ENCODE results near the gene INF2.
"Not testable (repeated sequence)": the region's sequence is repeated elsewhere in the genome, so short reads cannot be mapped to it uniquely, and the experiment has no call there.

INF2 gene

DNA sequence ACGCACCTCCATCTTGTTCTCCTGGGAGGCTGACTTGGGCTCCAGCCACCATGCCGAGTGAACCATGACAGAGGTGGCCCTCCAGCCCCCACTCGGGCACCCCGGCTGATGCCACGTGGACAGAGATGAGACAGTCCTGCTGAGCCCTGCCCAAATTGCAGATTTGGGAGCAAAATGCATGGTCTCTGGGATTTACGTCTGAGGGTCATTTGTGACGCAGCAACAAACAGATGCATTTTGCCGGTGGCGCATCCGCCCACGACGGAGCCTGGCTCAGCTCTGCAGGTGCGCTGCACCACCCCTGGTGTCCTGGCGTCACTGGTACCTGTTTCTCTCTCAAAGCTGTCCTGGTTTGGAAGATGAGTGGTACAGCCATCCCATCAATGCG is 31.1 kb upstream of the INF2 start:
- TF ChIP-seq, protein P1, sequence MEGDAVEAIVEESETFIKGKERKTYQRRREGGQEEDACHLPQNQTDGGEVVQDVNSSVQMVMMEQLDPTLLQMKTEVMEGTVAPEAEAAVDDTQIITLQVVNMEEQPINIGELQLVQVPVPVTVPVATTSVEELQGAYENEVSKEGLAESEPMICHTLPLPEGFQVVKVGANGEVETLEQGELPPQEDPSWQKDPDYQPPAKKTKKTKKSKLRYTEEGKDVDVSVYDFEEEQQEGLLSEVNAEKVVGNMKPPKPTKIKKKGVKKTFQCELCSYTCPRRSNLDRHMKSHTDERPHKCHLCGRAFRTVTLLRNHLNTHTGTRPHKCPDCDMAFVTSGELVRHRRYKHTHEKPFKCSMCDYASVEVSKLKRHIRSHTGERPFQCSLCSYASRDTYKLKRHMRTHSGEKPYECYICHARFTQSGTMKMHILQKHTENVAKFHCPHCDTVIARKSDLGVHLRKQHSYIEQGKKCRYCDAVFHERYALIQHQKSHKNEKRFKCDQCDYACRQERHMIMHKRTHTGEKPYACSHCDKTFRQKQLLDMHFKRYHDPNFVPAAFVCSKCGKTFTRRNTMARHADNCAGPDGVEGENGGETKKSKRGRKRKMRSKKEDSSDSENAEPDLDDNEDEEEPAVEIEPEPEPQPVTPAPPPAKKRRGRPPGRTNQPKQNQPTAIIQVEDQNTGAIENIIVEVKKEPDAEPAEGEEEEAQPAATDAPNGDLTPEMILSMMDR (IDR thresholded peaks at IDR 0.05; ENCODE audit: extremely low read depth, missing control alignments), result no peak
- DNase-seq (ENCODE audit: low spot score), result peak; percentile 59

DNA sequence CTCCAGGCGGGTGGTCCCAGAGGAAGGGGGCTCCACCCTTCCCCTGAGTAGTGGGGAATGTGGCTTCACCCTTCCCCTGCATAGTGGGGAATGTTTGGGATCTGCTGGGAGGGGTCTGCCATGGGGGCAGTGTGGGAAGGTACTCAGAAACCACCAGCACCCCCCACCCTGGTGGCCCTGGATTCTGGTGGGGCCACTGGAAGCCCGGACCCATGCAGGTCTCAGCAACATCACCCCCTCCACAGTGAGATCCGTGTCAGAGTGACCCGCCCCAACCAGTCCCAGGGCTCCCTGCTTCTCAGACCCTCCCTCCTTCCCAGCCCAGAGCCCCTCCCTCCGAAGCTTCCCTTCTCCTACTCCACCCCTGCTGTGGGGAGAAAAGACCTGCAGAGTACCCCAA is 30.3 kb upstream of the INF2 start:
- DNase-seq (ENCODE audit: low spot score), result no peak
- TF ChIP-seq, protein P1 (IDR thresholded peaks at IDR 0.05; ENCODE audit: extremely low read depth, missing control alignments), result no peak

DNA sequence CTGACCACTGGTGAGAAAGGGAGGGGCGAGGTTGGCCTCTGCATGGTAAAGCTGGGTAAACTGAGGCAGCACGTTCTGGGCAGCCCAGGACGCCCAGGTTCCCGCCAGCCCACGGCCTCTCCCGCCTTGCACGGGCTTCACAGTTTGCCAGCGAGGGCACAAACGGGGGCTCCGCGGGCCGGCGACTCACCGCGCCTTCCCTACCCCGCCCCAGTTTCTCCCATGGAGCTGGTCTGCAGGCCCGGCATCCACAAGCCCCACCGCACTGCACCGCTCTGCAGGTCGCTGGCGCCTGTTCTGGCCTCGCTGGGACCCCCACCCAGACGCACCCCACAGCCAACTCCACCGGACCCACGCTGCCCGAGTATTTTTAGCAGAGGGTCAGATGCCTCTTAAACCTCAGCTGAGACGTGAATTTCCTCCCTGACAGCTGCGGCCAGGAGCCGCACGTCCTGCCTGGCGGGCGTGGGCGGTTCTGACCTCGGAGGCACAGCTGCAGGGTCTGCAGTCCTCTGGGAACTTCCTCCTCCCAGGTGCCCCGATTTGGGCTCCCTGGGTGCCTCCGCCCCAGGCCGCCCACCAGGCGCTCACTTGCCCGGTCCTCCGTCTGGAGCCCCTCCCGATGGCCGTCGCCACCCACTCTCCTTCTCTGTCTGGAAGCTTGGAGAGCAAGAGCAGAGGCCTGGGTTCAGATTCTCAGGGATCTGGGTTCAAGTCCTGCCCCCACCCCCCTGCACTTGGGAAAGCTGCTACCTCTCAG is 29.5 kb upstream of the INF2 start:
- TF ChIP-seq, protein P1 (IDR thresholded peaks at IDR 0.05; ENCODE audit: extremely low read depth, missing control alignments), result no peak

DNA sequence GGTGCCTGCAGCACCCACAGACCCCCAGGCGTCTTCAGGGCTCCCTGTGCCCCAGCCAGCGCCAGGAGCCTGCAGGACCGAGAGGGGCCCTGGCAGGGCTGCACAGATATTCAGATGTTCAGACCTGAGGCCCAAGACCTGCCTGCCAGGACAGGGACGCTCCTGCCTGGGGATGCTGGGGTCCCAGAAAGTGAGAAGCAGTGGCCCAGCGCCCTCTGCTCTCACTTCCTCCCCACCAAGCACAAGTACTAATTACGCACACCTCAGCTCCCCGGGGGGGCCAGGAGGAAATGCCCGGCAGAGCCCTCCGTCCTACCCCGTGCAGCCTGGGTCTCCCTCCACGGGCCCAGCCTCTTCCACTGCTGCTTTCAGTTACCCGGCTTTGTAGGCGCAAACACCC is 28.8 kb upstream of the INF2 start:
- TF ChIP-seq, protein P1 (IDR thresholded peaks at IDR 0.05; ENCODE audit: extremely low read depth, missing control alignments), result no peak
- DNase-seq (ENCODE audit: low spot score), result peak; percentile 77

More for the DNA sequence above, 29.5 kb upstream of the INF2 start:
- DNase-seq (ENCODE audit: low spot score), result peak; percentile 75

DNA sequence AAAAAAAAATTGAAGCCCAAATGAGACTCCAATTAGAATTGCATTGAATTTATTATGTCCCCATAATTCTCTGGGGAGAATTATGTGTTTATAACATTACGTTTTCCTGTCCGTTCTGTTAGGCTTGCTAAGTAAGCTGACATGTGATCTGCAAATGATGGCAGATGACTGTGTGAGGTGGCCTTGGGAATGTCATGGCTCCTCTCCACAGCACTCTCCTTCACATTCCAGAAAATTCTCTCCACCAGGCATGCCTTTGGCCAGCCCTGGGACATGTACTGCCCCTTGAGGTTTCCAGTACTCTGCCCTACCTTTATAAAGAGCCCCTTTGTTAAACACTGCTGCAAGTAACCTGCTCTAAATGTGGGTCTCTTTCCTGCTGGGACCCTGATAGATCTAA is 28.3 kb upstream of the INF2 start:
- DNase-seq (ENCODE audit: low spot score), result no peak
- TF ChIP-seq, protein P1 (IDR thresholded peaks at IDR 0.05; ENCODE audit: extremely low read depth, missing control alignments), result no peak

DNA sequence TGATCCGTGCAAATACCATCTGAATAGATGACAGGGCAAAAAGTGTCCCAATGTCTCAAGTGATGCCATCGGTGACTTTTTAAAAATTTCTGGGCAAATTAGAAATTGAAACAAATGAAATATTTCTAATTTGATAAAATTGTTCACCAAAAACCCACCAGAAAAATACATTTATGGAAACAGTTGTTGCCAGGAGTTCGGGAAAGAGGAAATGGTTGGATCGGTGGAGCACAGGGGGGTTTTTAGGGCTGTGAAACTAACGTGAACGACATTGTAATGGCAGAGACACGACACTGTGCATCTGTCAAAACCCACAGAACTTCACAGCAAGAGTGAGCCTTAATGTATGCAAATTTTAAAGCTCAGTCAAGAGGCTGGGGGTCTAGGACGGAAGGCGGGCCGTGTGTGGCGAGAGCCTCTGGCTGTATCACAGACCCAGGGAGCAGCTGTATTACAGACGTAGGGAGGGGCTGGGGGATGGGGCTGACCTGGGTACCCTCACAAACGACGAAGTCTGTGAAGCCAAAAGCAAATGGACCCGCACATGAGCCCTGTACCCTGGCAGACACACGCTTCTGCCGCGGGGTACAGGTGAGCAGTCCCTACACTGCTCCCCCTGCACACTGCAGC is 27.8 kb upstream of the INF2 start:
- not testable (repeated sequence) for DNase-seq (ENCODE audit: low spot score)

DNA sequence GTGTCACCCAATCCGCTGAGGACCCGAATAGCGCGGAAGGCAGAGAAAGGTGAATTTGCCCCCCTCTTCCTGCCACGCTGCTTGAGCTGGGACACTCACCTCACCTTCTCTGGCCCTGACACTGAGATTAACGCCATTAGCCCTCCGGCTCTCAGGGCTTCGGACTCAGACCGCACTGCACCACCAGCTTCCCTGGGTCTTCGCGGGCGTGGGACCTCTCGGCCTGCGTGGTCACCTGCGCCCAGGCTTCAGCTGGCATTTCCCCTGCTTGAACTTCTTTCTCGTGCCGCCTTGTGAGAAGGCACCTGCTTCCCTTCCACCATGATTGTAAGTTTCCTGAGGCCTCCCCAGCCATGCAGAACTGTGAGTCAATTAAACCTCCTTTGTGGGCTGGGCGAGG is 26.9 kb upstream of the INF2 start:
- not testable (repeated sequence) for DNase-seq (ENCODE audit: low spot score)

DNA sequence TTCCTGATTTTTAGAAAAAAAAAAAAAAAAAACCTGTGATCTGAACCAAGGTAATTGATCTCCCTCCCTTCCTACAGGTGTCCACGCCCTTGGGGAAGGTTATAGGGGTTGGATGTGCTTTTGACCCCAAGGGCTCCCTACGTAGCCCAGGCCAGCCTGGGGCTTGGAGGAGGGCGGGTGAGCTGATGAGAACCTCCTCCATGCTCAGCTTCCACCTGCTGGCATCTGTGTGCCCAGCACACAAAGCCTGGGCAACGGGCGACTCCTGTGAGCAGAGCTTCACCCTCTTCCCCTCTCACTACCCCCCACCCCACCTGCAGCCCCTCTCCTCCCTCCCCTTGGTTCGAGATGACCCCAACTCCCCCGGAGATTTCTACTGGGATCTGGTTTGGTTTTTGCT is 25.3 kb upstream of the INF2 start:
- DNase-seq (ENCODE audit: low spot score), result no peak
- TF ChIP-seq, protein P1 (IDR thresholded peaks at IDR 0.05; ENCODE audit: extremely low read depth, missing control alignments), result no peak
